ENCODE data around the gene CELSR1.
A peak's percentile ranks its signal among the peaks of the same experiment; 100 is the strongest.

CELSR1 gene

GRCh38 chr22:46374663-46375474 is 162.6 kb downstream of the CELSR1 start:
- no peak for DNase-seq (ENCODE audit: low spot score)

GRCh38 chr22:46373921-46374662 is 163.3 kb downstream of the CELSR1 start:
- DNase-seq (ENCODE audit: low spot score) = peak; percentile 85

GRCh38 chr22:46373159-46373558 is 164.3 kb downstream of the CELSR1 start:
- no peak for DNase-seq (ENCODE audit: low spot score)

- no peak for DNase-seq (ENCODE audit: low spot score)
These were observed 164.7 kb downstream of the CELSR1 start for GRCh38 chr22:46372686-46373085.

- DNase-seq (ENCODE audit: low spot score) = no peak
These were observed 165.7 kb downstream of the CELSR1 start for GRCh38 chr22:46371623-46372226.

- no peak for DNase-seq (ENCODE audit: low spot score)
These were observed 166.7 kb downstream of the CELSR1 start for GRCh38 chr22:46370584-46371291.

- DNase-seq (ENCODE audit: low spot score) = no peak
These were observed 167.5 kb downstream of the CELSR1 start for GRCh38 chr22:46369716-46370583.

GRCh38 chr22:46368871-46369715 is 168.3 kb downstream of the CELSR1 start:
- DNase-seq (ENCODE audit: low spot score) = no peak

GRCh38 chr22:46368422-46368821 is 169.0 kb downstream of the CELSR1 start:
- DNase-seq (ENCODE audit: low spot score) = no peak

- peak; percentile 64 for DNase-seq (ENCODE audit: low spot score)
These were observed 169.7 kb downstream of the CELSR1 start for GRCh38 chr22:46367707-46368191.

- DNase-seq (ENCODE audit: low spot score) = no peak
These were observed 170.4 kb downstream of the CELSR1 start for GRCh38 chr22:46366801-46367706.

- DNase-seq (ENCODE audit: low spot score) = no peak
These were observed 171.1 kb downstream of the CELSR1 start for GRCh38 chr22:46366327-46366731.

- no peak for DNase-seq (ENCODE audit: low spot score)
These were observed 172.2 kb downstream of the CELSR1 start for GRCh38 chr22:46365166-46365624.

- DNase-seq (ENCODE audit: low spot score) = no peak
These were observed 172.9 kb downstream of the CELSR1 start for GRCh38 chr22:46364341-46365165.

GRCh38 chr22:46363611-46364321 is 173.7 kb downstream of the CELSR1 start:
- no peak for DNase-seq (ENCODE audit: low spot score)

GRCh38 chr22:46362934-46363515 is 174.4 kb downstream of the CELSR1 start:
- no peak for DNase-seq (ENCODE audit: low spot score)

Data from SW480 (cell line).